Testis (tissue), 2 donors: ENCODE results near the gene RAB36.
"Not testable (repeated sequence)": the region's sequence is repeated elsewhere in the genome, so short reads cannot be mapped to it uniquely, and the experiment has no call there.

Experiments
- CTCF ChIP-seq, 3 experiments: fragments of 450-650 bp in 2 of 3; fragments of 200-600 bp in 1 of 3; sonication (generic) in 1 of 3; IDR thresholded peaks; one replicate each; pipeline ENCODE4 v1.5.1; 2016 to 2019; ENCODE audit warnings: antibody characterized with exemption in 3 of 3, mild to moderate bottlenecking in 2 of 3, moderate library complexity in 1 of 3
- POLR2A ChIP-seq: fragments of 450-650 bp; IDR thresholded peaks from one replicate; pipeline ENCODE4 v1.6.1; 2017; ENCODE audit warnings: antibody characterized with exemption, mild to moderate bottlenecking, moderate library complexity

GRCh38 chr22:23136991-23137390 lies 8.3 kb upstream of the RAB36 start:
- not testable (repeated sequence) for TF ChIP-seq CTCF (IDR thresholded peaks at IDR 0.05); POLR2A
